GM12873 (cell line): ENCODE measurements around the gene SULT4A1.

Source experiments
- TF ChIP-seq, protein P1 (sequence below): IDR thresholded peaks from 2 replicates; pipeline ENCODE4 v1.5.1; 2012; ENCODE audit warnings: low read depth, mild to moderate bottlenecking, moderate library complexity, low read length, control low read depth; ENCODE audit not compliant: insufficient read depth; ENCODE audit errors: missing control alignments

SULT4A1 gene

DNA sequence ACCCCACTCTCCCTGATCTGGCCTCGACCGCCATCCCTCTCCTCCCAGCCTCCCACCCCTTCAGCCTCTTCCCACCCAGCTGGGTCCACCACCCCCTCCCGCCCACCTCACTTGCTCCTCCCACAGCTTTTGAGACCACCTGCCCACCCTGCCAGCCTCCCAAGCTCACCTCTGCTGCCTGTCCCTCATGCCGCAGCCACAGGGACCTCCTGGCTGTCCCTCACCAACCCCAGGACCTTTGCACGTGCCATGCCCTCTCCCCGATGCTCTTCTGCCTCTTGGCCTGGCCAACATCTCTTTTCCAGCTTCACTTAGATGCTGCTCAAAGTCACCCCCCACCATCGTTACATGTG is 23.0 kb upstream of the SULT4A1 start:
- TF ChIP-seq, protein P1, sequence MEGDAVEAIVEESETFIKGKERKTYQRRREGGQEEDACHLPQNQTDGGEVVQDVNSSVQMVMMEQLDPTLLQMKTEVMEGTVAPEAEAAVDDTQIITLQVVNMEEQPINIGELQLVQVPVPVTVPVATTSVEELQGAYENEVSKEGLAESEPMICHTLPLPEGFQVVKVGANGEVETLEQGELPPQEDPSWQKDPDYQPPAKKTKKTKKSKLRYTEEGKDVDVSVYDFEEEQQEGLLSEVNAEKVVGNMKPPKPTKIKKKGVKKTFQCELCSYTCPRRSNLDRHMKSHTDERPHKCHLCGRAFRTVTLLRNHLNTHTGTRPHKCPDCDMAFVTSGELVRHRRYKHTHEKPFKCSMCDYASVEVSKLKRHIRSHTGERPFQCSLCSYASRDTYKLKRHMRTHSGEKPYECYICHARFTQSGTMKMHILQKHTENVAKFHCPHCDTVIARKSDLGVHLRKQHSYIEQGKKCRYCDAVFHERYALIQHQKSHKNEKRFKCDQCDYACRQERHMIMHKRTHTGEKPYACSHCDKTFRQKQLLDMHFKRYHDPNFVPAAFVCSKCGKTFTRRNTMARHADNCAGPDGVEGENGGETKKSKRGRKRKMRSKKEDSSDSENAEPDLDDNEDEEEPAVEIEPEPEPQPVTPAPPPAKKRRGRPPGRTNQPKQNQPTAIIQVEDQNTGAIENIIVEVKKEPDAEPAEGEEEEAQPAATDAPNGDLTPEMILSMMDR: no peak

DNA sequence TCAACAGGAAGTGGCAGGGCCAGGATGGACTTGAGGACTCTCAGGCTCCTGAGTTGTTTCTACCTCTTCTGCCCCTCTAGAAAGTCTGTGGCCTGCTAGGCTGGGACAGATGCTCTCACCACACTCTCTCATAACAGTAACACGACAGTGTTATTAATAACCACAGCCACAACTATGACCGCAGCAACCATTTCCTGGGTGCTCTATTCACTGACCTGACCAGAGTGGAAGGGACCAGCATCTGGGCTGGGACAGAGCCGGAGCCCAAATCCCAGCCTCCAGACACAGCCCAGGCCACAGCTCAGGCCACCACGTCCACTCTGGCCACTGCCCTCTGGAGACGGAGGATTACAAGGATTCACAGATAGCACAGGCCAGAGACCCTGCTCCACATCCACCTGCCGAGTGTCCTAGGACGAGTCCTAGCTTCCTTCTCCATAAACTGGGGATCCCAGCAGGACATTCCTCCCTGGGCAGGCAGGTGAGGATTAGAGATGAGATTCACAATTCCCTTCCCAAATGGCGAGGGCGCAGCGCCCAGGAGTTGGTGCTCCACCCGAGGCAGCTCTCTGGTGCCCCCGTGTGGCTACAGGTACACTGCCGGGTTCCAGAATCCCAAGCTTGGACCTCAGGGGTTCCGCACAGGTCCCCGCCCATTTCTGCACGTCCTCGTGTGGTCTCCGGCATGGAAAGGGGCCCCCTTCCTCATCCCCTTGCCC is 22.4 kb upstream of the SULT4A1 start:
- TF ChIP-seq, protein P1: peak; percentile 91

DNA sequence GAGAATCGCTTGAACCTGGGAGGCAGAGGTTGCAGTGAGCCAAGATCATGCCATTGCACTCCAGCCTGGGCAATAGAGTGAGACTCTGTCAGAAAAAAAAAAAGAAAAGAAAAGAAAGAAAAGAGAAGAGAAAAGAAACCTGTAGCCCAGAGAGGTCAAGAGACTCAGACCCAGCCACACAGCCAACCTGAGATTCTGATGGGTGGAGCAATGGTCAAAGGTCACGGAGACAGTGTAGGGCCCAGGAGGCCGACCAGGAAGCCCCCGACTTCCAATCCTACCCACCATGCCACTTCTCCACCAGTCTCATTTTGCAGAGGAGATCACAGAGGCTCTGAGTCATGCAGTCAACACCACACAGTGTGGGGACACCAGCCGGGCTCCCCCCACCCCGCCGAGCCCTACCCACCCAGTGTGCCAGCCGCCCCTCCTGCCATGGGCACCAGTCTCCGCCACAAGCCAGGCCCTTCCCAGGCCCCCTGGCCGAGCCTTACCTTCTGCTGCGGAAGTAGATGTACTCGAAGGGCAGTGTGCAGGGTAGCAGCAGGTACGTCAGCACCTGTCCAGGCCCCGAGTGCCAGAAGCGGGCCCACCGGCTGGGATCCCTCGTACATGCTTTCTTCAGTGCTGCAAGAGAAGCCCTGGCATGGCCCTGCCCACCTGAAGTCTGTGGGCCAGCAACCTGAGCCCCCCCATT is 21.6 kb upstream of the SULT4A1 start:
- TF ChIP-seq, protein P1: no peak

DNA sequence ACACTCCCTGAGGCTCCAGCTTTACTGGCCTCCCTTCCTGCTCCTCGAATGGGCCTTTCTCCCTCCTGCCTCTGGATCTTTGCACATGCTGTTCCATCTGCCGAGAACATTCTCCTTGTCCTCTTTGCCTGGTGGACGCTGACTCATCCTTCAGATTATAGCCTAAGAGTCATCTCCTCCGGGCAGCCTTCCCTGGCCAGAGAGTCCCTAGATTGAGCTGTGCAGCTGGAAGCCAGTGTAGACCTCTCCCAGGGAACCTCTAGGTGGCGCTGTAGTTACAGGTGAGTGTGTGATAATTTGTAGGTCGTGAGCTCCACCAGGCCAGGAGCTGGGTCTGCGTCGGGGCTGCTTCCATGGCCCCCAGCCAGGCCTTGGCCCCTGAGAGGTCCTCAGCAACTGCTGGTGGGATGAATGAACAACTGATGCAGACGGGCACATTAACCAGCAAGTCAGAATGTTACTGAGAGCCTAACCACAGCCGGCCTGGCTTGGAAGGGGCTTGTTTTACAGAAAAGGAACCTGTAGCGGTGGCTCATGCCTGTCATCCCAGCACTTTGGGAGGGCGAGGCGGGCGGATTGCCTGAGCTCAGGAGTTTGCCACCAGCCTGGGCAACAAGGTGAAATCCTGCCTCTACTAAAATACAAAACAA is 20.8 kb upstream of the SULT4A1 start:
- TF ChIP-seq, protein P1: peak; percentile 87

DNA sequence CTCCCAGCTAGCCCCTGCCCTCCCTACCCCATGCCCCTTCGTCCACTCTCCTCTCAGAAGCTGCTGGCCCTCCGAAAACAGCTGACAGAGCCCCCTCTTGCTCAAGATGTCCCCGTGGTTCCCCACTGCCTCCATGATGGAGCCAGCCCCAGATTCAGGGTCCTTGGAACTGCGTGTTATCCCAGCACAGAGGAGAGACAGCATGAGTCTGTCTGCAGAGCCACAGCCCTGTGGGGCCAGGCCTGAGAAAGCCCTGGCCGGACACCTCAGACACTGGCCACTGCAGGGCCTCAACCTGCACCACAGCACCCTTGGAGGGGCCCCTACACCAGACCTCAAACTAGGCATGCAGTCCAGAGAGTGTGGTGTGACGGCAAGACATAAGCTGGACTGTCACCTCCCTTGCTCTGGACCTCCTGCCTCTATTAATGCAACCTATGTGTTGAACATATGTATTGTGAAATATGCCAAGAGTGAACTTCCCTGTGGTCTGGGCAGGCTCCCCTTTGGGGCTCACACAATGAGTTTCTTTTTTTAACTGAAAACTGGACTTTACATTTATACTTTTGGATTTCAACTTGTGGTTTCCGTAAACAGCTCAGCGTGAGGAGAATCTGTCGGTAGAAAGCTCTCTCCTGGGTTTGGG is 19.9 kb upstream of the SULT4A1 start:
- TF ChIP-seq, protein P1: no peak

DNA sequence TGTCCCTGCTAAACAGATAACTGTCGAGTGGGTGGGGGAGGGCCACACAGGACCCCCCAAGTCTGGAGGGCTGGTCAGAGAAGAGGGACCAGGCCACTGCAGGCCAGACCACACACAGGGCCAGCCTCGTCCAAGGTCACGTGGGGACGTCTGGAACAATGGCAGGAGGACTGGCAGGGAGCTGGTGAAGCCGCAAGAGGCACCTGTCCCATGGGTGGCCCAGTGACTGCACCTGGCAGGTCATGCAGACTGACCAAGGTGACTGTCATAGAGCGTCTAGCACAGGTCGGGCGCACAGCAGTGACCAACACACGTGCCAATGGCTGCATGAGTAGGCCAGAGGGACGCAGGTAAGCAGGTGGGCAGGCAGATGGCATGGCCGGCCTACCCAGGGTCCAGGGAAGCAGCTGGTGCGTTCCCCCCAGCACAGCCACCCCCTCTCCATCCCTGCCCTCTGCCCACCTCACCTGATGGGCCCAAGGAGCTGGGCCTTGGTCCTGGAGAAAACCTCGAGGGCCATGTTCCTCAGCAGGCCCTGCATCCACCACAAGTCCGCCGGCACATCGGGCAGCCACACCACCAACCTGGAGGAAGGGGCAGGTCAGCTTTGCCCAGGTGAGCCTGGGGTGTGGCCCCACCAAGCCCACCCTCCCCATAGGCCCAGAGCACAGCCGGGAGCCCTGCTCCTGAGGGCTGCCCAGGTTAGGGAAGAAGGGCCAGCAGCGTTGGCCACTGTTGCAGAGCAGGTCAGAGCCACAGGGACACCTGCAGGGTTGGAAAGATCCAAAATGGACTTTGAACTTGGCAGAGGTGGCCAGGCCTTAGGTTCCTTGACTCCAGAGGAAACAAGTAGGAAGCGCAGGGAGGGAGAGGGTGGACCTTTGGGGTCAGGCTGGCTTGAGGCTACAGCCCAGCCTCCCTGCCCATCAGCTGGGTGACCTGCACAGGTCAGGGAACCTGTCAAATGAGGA is 19.1 kb upstream of the SULT4A1 start:
- TF ChIP-seq, protein P1: no peak
